GM19452 (cell line): ENCODE results near the gene LUZP1.
"Not testable (repeated sequence)": the region's sequence is repeated elsewhere in the genome, so short reads cannot be mapped to it uniquely, and the experiment has no call there.

Source experiments
- ATAC-seq: cut with Tn5 transposase; IDR thresholded peaks from one replicate; pipeline ENCODE4 v1.9.1; 2021; ENCODE audit not compliant: unreplicated experiment

LUZP1 gene

DNA sequence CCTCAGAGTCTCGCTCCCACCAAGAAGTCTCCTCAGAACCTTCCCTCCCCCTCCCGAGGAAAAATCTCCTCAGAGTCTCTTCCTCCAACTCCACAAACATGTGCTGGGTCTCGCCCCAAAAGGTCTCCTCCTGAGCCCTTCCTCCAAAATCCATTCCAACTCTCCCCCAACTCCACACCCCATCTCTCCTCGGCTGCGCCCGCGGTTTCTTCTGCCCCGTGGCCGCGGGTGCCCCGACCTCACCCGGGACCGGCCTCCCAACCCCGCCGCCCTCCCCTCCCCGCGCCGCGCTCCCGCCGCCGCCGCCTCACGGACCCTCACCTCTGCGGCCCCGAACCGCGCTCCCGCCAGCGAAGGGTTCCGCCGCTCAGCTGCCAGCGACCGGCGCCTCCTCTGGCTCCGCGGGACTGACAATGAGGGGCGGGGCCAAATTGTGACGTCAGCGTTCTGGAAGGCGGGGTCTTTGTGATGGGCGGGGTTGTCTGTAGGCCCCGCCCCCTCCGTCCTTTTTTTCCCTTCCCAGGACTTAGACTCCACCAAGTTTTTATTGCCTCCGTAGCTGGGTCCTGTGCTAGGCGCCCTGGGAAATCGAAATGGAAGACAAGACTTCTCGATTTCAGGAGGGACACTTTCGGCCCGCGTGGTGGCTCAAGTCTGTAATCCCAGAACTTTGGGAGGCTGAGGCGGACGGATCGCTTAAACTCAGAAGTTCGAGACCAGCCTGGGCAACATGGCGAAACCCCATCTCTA lies at the start of gene LUZP1:
Gene LUZP1 (minus strand): TSS at position 412 of the 750 bp plus-strand sequence.
- no peak for ATAC-seq

DNA sequence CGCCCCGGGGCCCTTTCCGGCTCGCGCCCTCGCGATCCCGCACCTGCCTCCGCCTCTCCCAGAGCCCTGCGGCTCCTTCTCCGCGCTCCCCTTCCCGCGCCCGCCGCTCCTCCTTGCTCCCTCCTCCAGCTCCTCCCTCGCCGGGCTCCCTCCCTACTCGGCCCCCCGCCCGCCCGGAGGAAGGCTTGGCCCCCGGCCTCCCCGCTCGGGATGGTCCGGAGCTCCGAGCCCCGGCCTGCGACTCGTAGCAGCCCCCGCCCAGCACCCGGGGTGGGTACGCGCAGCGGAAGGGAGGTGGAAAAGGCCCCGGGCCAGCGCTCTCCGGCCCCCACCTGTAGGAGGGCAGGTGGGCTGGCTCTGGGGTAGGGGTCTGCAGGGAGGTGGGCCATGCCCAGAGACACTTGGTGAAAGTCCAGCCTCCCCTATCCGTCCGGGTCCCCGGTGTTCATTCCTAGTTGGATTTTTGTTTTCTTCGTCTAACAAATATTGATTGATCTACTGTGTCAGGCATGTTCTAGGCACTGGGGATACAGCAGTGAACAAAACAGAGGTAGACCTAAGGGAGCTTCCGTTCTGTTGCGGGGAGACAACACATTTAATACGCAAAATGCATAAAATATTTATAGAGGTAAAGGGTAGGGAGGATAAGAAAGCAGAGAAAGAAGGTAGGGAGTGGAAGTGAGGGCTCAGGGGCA lies 48.9 kb upstream of the LUZP1 start, which contains the start of gene HTR1D:
Gene HTR1D (minus strand): TSS at position 82 of the 695 bp plus-strand sequence. CDS start 23,283 bp downstream, outside the sequence.
- no peak for ATAC-seq

DNA sequence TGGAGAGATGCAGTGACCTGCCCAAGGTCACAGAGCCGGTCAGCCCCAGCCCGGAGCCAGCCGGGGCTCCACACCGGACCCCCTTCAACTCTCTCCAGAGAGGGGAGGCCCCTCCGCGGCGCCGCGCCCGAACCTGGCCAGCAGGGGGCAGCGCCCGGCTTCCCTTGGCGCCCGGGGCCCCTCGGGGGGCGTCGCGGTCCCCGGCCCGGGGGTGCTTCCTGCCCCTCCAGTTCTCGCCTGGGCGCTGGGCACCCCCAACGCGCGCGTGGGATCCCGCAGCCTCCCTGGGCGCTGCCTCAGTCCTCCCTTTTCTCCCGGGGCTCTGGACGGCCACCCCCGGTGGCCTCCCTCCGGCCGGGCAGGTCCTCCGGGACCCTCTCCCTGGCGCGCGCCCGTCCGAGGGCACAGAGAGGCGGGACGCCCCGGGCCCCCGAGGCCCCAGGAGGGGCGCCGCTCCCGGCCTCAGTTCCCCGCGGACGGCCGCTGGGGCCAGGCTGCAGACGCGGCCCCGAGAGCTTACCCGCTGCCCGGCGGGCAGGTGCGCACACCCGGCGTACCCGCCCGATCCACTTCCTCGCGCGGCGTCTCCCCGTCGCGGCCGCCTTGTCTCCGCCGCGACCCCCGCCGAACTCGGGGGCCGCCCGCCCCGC lies 48.2 kb upstream of the LUZP1 start:
- ATAC-seq, result no peak

DNA sequence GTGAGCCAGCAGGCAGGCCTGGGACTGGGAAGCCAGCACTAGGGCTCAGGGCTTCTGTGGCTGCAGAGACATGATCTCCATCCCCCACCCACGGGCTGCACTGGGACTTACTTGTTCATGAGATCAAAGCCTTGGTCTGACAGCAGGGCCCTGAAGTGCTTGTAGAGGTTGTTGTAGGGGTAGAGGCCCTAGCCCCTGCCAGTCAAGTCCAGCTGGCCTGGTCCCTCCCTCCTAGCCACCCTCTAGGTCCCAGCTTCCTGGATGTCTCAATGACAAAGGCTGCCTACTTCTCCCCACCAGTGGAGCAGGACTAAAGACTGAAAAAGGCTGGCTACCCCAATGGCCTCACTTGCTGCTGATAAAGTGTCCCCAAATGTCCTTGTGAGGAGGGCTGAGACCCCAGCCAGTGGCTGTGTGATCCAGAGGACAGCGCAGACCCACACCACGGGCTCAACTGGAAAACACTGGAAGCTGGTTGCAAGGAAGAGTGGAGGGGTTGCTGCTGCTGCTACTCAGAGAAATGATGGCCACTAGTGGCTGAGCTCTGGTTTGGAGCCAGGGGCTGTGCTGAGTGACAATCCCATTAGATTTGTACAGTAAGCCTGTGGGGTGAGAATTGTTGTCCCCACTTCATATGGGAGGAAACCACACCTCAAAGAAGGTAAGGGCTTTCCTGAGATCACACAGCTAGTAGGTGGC lies 47.2 kb upstream of the LUZP1 start:
- no peak for ATAC-seq

DNA sequence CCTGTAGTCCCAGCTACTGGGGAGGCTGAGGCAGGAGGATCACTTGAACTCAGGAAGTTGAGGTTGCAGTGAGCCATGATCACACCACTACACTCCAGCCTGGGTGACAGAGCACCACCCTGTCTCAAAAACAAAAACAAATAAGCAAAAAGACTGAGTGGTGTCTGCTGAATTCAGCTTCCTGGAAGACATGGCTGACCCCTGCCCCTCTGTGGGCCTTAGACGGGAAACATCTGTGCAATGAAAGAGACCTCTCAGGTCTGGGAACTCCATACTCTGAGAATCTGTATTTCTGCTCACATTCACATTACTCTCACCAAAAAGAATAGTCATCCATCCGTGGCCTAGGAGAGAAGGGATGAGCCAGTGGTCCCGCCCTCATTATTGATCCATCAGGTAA lies 46.6 kb upstream of the LUZP1 start:
- no peak for ATAC-seq

DNA sequence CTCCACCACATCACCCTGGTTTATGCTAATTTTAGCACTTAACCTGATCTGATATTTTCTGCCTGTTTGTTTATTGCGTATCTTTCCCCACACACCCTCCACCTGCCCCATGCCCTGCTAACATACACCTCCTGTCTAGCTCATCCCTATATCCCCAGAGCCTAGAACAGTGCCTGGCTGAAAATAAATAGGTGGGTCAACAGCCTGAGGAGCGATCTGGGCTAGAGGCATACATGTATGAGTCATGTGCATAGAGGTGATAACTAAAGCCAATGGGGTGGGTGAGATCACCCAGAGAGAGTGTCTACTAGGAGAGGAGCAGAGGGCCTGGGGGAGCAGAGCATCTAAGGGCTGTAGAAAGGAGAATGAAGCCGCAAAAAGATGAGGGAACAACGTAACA lies 46.0 kb upstream of the LUZP1 start:
- no peak for ATAC-seq

DNA sequence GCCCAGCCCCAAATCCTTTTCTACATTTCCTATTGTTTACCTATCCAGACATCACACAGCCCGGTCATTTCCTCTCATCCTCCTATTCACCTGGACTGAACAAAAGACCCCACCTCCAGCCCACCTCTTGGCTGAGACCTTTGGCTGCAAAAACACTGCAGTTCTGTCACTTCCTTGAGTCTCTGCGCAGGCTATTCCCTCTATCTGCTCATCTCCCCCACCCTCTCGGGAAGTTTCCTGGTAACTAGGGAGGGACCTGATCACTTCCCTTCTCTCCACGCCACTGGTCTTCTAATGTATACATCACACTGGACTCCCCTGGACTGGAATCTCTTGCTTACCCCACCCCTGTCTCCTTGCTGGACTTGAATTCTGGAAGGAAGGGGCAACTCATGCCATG lies 43.3 kb upstream of the LUZP1 start:
- no peak for ATAC-seq

DNA sequence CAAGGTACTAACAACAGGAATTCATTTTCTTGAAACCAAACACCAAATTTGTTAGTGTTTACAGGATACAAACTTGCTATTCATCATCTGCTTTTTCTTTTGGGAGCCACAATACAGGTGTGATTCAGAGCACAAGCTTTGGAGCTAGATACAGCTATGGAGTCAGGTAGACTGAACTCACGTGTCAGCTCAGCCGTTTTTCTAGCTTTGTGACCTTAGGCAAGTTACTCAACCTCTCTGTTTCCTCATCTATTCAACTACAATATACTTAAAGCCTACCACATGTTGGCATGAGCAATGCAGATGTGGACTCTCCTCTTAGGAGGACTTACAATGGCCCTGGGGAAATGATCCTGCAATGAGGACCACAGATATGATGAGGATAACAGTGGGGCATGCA lies 42.3 kb upstream of the LUZP1 start:
- ATAC-seq, result no peak

DNA sequence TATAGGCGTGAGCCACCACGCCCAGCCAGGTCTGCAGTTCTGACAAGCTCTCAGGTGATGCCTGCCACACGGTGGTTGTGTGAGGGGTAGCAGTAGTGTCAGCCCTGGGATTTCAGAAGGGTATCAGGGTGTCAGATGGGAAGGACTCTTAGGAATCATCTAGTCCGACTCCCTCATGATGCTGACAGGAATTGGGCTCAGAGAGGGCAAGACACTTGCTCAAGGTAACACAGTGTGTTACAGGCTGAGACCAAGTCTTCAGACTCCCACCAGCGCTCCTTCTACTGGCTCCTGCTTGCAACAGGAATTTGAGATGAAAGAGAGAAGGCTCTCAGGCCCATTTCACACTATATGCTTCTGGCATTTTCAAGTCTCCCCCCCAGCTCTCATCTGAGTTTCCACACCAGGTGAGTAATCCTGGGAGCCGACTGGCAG lies 41.7 kb upstream of the LUZP1 start:
- no peak for ATAC-seq

DNA sequence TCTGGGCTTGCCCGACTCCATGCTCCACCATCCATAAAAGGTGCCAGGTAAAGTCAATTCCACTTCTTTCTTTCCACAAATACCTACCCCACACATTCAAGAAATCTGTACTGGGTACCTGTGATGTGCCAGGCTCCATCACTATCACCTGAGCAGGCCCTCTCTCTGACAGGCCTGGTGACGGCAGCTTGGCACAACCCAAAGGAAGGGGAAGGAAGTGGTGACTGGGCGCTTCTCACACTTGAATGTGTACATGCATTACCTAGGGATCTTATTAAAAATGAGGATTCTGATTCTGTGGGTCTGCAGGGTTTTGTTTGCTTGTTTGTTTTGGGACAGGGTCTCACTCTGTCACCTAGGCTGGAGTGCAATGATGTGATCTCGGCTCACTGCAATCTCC lies 41.1 kb upstream of the LUZP1 start:
- ATAC-seq, result no peak

DNA sequence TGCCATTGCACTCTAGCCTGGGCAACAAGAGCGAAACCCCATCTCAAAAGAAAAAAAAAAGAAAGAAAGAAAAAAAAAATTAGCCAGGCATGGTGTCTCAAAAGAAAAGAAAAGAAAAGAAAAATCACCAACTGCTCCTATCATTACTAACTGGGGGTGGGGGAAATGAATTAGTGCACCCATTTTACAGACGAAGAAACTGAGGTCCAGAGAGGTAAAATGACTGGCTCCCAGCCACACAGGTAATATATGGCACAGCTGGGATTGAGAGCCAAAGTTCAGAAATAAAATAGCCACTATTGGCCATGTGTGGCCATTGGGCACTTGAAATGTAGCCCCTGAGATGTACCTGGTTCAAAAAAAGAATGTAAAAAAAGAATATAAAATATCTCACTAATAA lies 39.9 kb upstream of the LUZP1 start:
- no peak for ATAC-seq

DNA sequence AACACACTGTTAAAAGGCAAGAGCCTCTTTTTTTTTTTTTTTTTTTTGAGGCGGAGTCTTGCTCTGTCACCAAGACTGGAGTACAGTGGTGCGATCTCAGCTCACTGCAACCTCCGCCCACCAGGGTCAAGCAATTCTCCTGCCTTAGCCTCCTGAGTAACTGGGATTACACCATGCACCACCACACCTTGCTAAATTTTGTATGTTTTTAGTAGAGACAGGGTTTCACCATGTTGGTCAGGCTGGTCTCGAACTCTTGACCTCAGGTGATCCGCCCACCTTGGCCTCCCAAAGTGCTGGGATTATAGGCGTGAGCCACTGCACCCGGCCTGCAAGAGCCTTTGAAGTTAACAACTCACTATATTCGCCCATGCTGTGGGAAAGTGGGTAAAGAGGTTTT lies 39.1 kb upstream of the LUZP1 start:
- not testable (repeated sequence) for ATAC-seq

DNA sequence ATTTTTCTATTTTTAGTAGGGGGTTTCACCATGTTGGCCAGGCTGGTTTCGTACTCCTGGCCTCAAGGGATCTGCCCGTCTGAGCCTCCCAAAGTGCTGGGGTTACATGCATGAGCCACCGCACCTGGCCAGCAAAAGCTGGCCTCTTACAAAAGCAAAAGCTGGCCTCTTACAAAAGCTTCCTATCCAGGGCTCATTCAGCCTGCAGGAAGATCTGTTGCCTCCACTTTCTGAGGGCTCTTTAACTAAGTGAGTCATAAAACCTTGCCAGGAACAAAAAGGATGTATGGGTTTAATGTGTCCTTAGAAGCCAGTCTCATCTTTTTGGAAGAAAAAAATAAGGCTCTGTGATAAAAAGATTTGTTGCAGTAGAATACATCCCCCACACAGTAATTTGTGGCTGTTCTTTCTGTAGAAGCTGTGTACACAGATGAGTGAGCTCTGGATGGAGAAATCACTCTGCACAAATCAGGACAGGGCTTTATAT lies 33.6 kb upstream of the LUZP1 start:
- ATAC-seq, result no peak

DNA sequence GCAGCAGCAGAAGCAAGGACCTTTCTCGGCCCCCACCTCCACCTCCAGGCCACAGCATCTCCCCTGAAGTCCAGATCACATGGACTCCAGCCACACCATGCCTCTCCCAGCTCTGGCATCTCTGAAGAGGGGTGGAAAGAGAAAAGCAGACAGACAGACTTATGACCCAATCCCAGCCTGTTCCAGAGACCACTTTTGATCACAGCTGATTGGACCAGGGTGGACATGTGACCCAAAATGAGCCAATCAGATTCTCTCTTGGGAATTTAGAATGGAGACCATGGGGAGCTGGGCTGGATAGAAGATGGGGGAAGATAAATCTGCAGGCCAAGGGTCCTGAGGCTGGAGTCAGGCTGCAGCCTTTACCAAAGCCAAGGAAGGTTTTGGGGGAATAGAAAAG lies 32.2 kb upstream of the LUZP1 start:
- ATAC-seq, result no peak

DNA sequence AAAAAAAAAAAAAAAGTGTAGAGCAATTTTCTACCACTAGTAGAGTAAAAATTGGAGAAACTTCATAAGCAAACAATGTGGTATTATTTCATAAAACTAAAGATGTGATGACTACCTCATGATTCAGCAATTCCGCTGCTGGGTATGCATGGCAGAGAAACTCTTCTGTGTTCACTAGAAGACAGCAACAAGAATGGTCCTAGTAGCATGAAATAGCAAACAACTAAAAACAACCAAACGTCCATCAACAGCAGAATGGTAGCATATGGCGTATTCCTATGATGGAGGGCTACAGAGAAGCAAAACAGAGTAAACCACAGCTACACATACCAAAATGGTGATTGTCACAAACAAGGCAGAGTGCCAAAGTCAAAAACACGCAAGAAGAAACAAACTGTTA lies 29.7 kb upstream of the LUZP1 start:
- no peak for ATAC-seq

DNA sequence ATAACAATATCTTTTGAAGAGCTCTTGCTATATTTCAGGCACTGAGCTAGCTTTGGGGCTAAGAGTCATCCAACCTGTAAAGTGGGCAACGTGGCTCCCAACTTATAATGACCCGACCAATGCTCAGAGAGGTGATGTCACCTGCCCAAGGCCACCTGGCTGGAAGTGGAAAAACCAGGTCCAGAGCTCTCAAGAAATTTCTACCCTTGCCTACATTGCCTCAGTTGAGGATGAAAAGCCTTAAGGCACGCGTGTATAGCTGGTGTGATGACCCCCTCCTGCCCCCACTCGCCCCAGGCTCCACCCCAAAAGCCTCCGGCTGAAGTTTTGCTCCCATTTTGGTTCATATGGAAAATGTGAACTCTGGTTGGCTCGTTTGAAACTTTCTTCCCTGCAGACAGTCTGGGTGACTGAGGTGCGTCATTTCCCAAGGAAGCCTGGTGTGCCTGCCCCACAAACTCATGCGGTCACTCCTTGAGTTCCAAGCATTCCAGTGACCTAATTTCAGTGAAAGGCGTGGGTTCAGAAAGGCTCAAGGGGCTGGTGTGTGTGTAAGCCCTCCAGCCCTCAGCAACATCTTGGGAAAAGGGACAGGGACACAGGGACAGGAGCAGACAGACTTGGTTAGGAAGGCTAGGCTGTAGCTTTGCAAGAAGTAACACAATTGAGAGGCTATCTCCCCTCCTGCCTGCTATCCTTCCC lies 28.1 kb upstream of the LUZP1 start:
- ATAC-seq, result no peak

DNA sequence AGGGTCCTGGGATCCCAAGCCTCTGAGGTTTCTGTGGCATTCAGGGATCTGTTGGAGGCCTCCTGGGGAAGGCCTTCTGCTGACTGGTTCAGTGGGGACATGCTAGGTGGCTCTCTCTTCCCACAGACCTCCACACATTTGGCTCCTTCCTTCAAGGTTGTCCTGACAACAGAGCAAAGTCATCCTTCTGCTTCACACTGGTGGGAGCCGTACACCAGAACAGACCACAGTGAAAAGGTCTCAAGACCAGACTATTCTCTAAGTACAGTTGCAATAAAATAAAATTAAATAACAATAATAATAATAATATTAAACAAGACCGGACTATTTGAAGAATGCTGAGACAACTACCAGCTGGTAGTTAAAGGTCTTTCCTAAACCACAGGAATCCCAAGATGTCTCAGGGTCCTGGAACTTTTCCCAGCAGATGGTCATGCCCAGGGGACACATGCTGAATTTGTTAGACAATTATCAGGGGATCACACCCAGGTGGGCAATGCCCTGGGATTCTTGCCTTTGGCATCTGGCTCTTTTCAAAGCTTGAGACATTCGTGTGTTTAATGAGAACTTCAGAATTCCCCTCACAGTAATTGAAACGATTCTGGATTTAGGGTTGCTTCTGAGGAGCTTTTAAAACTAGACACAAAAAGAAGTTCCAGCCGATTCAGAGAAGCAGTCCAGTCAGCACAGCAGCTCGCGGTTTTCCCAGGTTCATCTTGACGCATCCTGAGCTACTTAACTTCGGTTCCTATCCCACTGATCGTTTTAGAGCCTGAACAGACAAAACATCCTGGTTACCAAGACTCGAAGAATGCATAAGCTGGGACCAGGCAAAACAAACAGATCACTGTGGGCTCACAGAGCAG lies 25.7 kb upstream of the LUZP1 start:
- ATAC-seq, result no peak

DNA sequence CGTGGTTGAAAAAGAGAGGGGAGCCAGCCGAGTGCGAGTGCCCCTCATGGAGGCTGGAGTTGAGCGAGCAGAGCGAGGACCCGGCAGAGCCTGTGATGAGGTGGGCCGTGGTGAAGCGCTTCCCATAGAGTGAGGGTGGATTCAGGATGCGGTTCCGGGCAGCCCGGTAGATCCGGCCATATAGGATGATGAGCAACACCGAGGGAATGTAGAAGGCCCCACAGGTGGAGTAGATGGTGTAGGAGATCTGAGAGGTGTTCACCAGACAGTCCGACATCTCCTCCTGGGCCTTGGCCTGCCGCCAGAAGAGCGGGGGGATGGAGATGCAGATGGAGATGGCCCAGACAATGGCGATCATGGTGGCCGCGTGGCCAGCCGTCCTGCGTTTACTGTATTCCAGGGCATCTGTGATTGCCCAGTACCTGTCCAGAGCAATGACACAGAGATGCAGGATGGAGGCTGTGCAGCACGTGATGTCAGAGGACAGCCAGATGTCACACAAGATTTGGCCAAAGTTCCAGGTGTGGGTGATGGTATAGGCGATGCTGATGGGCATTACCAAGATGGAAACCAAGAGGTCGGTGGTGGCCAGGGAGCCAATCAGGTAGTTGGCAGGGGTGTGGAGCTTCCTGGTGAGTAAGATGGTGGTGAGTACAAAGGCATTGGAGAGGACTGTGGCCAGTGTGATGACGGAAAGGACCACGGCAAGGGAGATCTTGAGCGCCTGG lies 24.9 kb upstream of the LUZP1 start:
- no peak for ATAC-seq

DNA sequence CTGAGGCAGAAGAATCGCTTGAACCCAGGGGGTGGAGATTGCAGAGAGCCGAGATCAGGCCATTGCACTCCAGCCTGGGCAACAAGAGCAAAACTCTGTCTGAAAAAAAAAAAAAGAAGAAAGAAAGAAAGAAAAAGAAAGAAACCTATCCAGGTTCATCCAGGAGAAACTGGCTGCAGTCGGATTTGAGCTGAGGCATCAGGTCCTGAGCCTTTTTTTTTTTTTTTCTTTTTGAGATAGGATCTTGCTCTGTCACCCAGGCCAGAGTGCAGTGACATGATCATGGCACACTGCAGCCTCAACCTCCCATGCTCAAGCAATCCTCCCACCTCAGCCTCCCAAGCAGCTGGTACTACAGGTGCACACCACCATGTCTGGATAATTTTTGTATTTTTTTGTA lies 22.5 kb upstream of the LUZP1 start:
- ATAC-seq, result no peak
